CD4-positive, alpha-beta memory T cell (primary cell): ENCODE results near the gene EFHC1. TPM values are rescaled to one million over a fixed set of nuclear protein-coding genes. Genes with fewer than 3 reads are reported as not detected.

Source experiments
- CTCF ChIA-PET: fragments of 350-600 bp; sonication (Branson Sonifier 250); formaldehyde crosslinking; loops from one replicate; lab custom pipeline; 2021; ENCODE audit warnings: inconsistent platforms; ENCODE audit not compliant: partially characterized antibody; lab: Charles Lee
- POLR2A ChIA-PET: fragments of 350-600 bp; sonication (Branson Sonifier 250); formaldehyde crosslinking; loops from one replicate; lab custom pipeline; 2021; ENCODE audit not compliant: partially characterized antibody; lab: Charles Lee
- DNase-seq, 5 donors: peaks; one replicate each; pipeline versions ENCODE4 v3.0.0 to v3.0.0-alpha.2; 2020 to 2022; ENCODE audit warnings: mixed read lengths in 1 of 5
- H3K27ac ChIP-seq: one replicate; pipeline ENCODE4 v1.7.0; 2013; ENCODE audit warnings: low read depth, low read length
- H3K27me3 ChIP-seq: 2 replicates; pipeline ENCODE4 v1.7.0; 2013; ENCODE audit warnings: mild to moderate bottlenecking, low read length, moderate library complexity; ENCODE audit not compliant: insufficient read depth
- H3K36me3 ChIP-seq: 2 replicates; pipeline ENCODE4 v1.7.0; 2013; ENCODE audit warnings: mild to moderate bottlenecking, low read length, moderate library complexity; ENCODE audit not compliant: insufficient read depth
- H3K4me1 ChIP-seq: 2 replicates; pipeline ENCODE4 v1.7.0; 2013; ENCODE audit warnings: mild to moderate bottlenecking, low read length, moderate library complexity; ENCODE audit not compliant: insufficient read depth
- H3K4me3 ChIP-seq, 2 donors: one replicate each; pipeline ENCODE4 v1.7.0; 2013; ENCODE audit warnings: low read length in 2 of 2, mild to moderate bottlenecking in 1 of 2
- H3K9me3 ChIP-seq, 2 donors: one replicate each; pipeline ENCODE4 v1.7.0; 2013; ENCODE audit warnings: low read length in 2 of 2, control low read depth in 1 of 2; ENCODE audit not compliant: control insufficient read depth in 1 of 2
- H3K27ac Mint-ChIP-seq, 7 donors: one replicate each; pipeline ENCODE4 v1.8.0; 2020 to 2021; ENCODE audit warnings: mixed read lengths in 7 of 7, mild to moderate bottlenecking in 6 of 7, inconsistent platforms in 3 of 7, moderate library complexity in 3 of 7
- H3K27me3 Mint-ChIP-seq, 2 donors: one replicate each; pipeline ENCODE4 v1.8.0; 2020 to 2021; ENCODE audit warnings: mixed read lengths in 2 of 2
- H3K36me3 Mint-ChIP-seq, 2 donors: one replicate each; pipeline ENCODE4 v1.8.0; 2020 to 2021; ENCODE audit warnings: mixed read lengths in 2 of 2, inconsistent platforms in 1 of 2, mild to moderate bottlenecking in 1 of 2
- H3K4me1 Mint-ChIP-seq, 4 donors: one replicate each; pipeline ENCODE4 v1.8.0; 2020 to 2021; ENCODE audit warnings: mixed read lengths in 4 of 4, mild to moderate bottlenecking in 1 of 4
- H3K4me3 Mint-ChIP-seq, 8 donors: one replicate each; pipeline ENCODE4 v1.8.0; 2020 to 2021; ENCODE audit warnings: mixed read lengths in 8 of 8, mild to moderate bottlenecking in 7 of 8, moderate library complexity in 6 of 8, inconsistent platforms in 3 of 8
- H3K9me3 Mint-ChIP-seq, 8 donors: one replicate each; pipeline ENCODE4 v1.8.0; 2020 to 2021; ENCODE audit warnings: mixed read lengths in 8 of 8, mild to moderate bottlenecking in 5 of 8, inconsistent platforms in 3 of 8, moderate library complexity in 1 of 8
- intact Hi-C: fragments of 100-400 bp; cut with micrococcal nuclease; formaldehyde crosslinking; loops from one replicate; pipeline ENCODE4 v1.15.1; 2023
- polyA plus RNA-seq, 2 donors: library from polyadenylated mRNA; unstranded; fragments of 300-500 nt; fragmentation: Illumina TruSeq; gene quantifications; one replicate each; pipeline ENCODE4 v1.2.3, GENCODE V29; 2021
- total RNA-seq, 2 experiments: library from RNA; stranded (reverse); gene quantifications; one replicate each; pipeline ENCODE4 v1.2.3, GENCODE V29; 2021

Gene EFHC1
- total and polyA plus RNA-seq, 4 experiments from 2014 or later = 1.5 to 10.4 (median 4.1) TPM

DNA sequence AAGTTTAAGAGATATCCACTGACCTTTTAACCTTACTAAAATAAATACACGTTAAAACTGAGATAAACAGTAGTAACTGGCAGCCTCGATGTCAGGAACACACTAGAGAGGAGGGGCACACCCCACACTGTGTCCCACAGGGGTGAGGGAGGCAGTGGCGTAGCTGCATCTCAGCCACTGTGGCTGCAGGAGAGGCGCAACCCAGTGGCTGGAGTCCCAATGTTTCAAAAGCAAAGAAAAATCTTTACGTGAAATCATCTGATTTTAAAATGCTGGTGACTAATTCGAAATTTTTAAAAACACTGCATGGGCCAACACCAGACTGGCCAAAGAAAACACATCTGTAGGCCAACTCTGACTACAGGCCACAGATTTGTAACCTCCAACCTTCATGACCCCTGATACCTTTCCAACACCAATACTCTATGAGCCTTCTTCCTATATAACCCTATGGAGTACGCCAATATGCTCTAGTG is 102.0 kb downstream of the EFHC1 start:
- H3K4me3 Mint-ChIP-seq = no peak overlapping the region
- Histone ChIP-seq H3K9me3 (no peaks in the 10 kb centered on the region), H3K36me3 (no peaks in the 10 kb centered on the region), H3K27me3 (no peaks in the 10 kb centered on the region), H3K27ac (no peak overlapping the region), H3K4me3 (no peak overlapping the region), H3K4me1 (no peaks in the 10 kb centered on the region)
- DNase-seq = no peak
- intact Hi-C loops = no loop called here
- ChIA-PET POLR2A (no interaction called here), CTCF (no interaction called here)
- peaks cover 8 to 12% of the 10 kb centered on the region in 2 donors for H3K36me3 Mint-ChIP-seq
- H3K27ac Mint-ChIP-seq = no peak overlapping the region
- no peaks in the 10 kb centered on the region for H3K27me3 Mint-ChIP-seq
- peaks cover 0 to 2% (median 0%) of the 10 kb centered on the region in 8 donors for H3K9me3 Mint-ChIP-seq
- H3K4me1 Mint-ChIP-seq = peaks cover 0 to 11% (median 6%) of the 10 kb centered on the region in 4 donors

DNA sequence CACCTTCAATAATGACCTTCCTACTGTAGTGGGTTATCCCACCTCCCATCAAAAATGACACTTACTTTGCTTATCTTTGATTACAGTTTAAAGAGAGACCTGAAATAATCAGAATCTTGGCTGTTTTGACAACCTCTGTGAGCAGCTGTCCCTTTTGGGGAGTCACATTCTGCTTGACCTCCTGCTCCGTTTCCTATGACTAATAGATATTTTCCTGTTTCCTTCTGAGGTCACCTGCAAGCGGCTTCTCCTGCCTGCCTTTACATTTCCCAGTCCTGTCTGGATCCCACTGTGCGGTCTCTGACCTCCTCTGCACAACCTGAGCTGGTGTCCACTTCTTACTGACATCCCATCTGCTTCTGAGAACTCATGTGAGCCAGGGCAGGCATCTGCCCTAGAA is 102.5 kb downstream of the EFHC1 start:
- Histone ChIP-seq H3K27ac (no peak overlapping the region), H3K4me3 (no peak overlapping the region), H3K4me1 (no peaks in the 10 kb centered on the region), H3K36me3 (no peaks in the 10 kb centered on the region), H3K9me3 (no peaks in the 10 kb centered on the region), H3K27me3 (no peaks in the 10 kb centered on the region)
- ChIA-PET POLR2A (no interaction called here), CTCF (no interaction called here)
- Mint-ChIP-seq H3K27me3 (no peaks in the 10 kb centered on the region), H3K4me3 (no peak overlapping the region), H3K9me3 (peaks cover 0 to 2% (median 0%) of the 10 kb centered on the region in 8 donors), H3K27ac (no peak overlapping the region), H3K36me3 (peaks cover 8 to 12% of the 10 kb centered on the region in 2 donors), H3K4me1 (peaks cover 0 to 11% (median 6%) of the 10 kb centered on the region in 4 donors)
- intact Hi-C loops = no loop called here
- no peak for DNase-seq

DNA sequence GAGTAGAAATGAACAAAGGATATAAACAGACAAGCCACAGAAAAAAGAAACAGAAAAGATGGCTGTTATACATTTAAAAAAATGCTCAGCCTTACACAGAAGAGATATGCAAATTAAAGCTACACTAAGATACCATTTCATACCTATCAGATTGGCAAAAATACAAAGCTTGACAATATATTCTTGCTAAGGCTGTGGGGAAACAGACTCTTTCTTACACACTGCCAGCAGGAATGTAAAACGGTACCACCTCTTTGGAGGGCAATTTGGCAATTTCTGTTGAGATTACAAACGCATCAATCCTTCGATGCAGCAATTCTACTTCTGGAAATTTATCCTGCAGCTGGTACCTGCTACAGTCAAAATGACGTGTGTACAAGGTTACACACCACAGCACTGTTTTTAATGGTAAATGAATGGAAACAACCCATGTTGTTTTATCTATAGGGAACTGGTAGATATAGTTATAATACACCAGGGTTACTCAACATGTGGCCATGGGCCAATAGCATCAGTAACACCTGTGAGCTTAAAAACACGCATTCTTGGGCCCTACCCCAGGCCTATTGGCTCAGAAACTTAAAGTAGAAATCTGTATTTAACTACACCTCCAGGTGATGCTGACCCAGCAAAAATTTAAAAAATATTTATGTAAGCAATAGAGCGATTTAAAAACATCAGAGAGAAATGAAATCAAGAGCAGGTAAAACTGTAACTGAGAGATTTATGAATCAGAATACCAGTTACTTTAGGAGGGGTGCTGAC is 103.4 kb downstream of the EFHC1 start:
- no peak overlapping the region for H3K27ac ChIP-seq
- ChIA-PET POLR2A (no interaction called here), CTCF (interaction anchor here (0.6 kb wide), 1 partner anchor 105 kb away, joined by 3 read pairs; no protein-coding TSS in a partner anchor)
- Mint-ChIP-seq H3K9me3 (no peaks in the 10 kb centered on the region), H3K27ac (peak overlapping the region in 1 of 7 donors; percentile 34), H3K4me3 (no peak overlapping the region), H3K36me3 (peaks cover 6 to 12% of the 10 kb centered on the region in 2 donors), H3K4me1 (peaks cover 0 to 11% (median 5%) of the 10 kb centered on the region in 4 donors), H3K27me3 (no peaks in the 10 kb centered on the region)
- no peaks in the 10 kb centered on the region for H3K36me3 ChIP-seq
- DNase-seq = no peak
- H3K9me3 ChIP-seq = no peaks in the 10 kb centered on the region
- H3K4me3 ChIP-seq = no peak overlapping the region
- intact Hi-C loops = no loop called here
- no peaks in the 10 kb centered on the region for H3K27me3 ChIP-seq
- no peaks in the 10 kb centered on the region for H3K4me1 ChIP-seq

DNA sequence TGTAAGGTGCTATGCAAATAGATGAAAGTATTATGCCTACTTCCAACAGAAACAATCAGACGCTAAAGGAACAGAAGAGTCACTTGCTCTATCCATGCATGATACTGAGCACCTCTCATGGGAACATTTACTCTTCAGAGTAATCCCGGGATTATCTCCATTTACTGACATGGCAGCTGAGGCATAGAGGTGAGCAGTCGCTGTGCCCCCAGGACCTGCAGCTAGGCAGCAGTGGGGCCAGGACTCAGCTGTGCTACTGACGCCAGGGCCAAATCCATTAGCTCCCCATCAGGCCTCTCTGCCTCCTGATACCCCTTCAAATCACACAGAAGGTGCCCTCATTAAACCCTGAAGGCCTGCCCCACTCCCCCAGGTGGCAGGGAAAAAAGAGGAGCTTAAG is 104.8 kb downstream of the EFHC1 start:
- ChIA-PET CTCF (interaction anchor here (1.1 to 1.3 kb wide), 2 partner anchors 9 to 127 kb away, joined by 3 read pairs; no protein-coding TSS in a partner anchor), POLR2A (no interaction called here)
- no peaks in the 10 kb centered on the region for H3K9me3 Mint-ChIP-seq
- H3K27me3 ChIP-seq = no peaks in the 10 kb centered on the region
- H3K27ac Mint-ChIP-seq = no peak overlapping the region
- H3K27ac ChIP-seq = no peak overlapping the region
- no peaks in the 10 kb centered on the region for H3K36me3 ChIP-seq
- H3K27me3 Mint-ChIP-seq = no peaks in the 10 kb centered on the region
- H3K4me1 ChIP-seq = no peaks in the 10 kb centered on the region
- H3K4me3 ChIP-seq = no peak overlapping the region
- H3K4me1 Mint-ChIP-seq = peaks cover 7 to 13% (median 9%) of the 10 kb centered on the region in 4 donors
- intact Hi-C loops = no loop called here
- H3K36me3 Mint-ChIP-seq = peaks cover 0 to 8% of the 10 kb centered on the region in 2 donors
- H3K9me3 ChIP-seq = no peaks in the 10 kb centered on the region
- no peak for DNase-seq
- no peak overlapping the region for H3K4me3 Mint-ChIP-seq

DNA sequence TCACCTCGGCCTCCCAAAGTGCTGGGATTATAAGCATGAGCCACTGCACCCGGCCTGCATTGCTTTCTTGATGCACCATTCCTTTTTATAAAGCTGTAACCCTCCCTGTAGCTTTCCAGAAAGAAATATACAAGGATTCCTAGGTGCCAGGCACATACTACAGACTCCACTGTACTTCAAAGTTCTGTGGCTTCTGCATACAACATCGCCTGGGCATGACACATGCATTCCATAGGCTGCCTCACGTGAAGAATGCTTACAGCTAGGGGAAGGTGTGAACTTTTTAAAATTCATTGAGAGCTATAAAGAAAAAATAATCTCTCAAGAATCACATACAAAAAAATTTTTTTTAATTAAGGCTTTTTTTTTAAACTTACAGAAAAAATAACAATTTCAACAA is 106.5 kb downstream of the EFHC1 start:
- DNase-seq = no peak
- intact Hi-C loops = no loop called here
- H3K4me1 ChIP-seq = no peaks in the 10 kb centered on the region
- ChIA-PET POLR2A (no interaction called here), CTCF (interaction anchor here (2.1 kb wide), 1 partner anchor 126 kb away, joined by 4 read pairs; no protein-coding TSS in a partner anchor)
- no peak overlapping the region for H3K27ac ChIP-seq
- H3K4me1 Mint-ChIP-seq = peaks cover 9 to 14% (median 9%) of the 10 kb centered on the region in 4 donors
- peaks cover 5 to 10% of the 10 kb centered on the region in 2 donors for H3K36me3 Mint-ChIP-seq
- H3K9me3 ChIP-seq = no peaks in the 10 kb centered on the region
- H3K36me3 ChIP-seq = no peaks in the 10 kb centered on the region
- H3K9me3 Mint-ChIP-seq = peaks cover 0 to 2% (median 0%) of the 10 kb centered on the region in 8 donors
- no peak overlapping the region for H3K4me3 Mint-ChIP-seq
- no peaks in the 10 kb centered on the region for H3K27me3 ChIP-seq
- no peaks in the 10 kb centered on the region for H3K27me3 Mint-ChIP-seq
- H3K27ac Mint-ChIP-seq = no peak overlapping the region
- no peak overlapping the region for H3K4me3 ChIP-seq

DNA sequence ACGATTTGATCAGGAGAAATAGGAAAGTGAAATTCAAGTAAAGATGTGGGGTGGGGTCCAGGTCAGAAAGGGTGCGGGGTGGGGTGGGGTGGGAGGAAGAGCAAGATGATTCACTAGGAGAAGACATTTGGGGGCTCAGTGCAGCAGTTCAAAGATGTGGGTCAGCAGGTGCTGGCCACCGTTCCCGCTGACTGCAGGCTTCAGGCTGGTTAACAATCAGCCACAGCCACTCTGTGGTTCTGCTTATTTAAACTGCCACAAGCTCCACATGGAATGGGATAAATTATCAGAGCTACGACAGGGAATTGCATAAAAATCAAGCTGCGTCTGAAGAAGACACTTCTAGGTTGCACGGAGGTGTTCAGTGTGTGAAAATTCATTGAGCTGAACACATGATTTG is 107.3 kb downstream of the EFHC1 start:
- Histone ChIP-seq H3K9me3 (no peaks in the 10 kb centered on the region), H3K4me3 (no peak overlapping the region), H3K27me3 (no peaks in the 10 kb centered on the region), H3K27ac (no peak overlapping the region), H3K36me3 (no peaks in the 10 kb centered on the region), H3K4me1 (no peaks in the 10 kb centered on the region)
- Mint-ChIP-seq H3K27ac (no peak overlapping the region), H3K27me3 (no peaks in the 10 kb centered on the region), H3K9me3 (peaks cover 0 to 2% (median 0%) of the 10 kb centered on the region in 8 donors), H3K4me1 (peaks cover 9 to 15% (median 11%) of the 10 kb centered on the region in 4 donors), H3K4me3 (no peak overlapping the region), H3K36me3 (peaks cover 5 to 10% of the 10 kb centered on the region in 2 donors)
- DNase-seq = no peak
- intact Hi-C loops = no loop called here
- POLR2A ChIA-PET = no interaction called here
- CTCF ChIA-PET = interaction anchor here (2.1 kb wide), 1 partner anchor 125 kb away, joined by 4 read pairs; no protein-coding TSS in a partner anchor

DNA sequence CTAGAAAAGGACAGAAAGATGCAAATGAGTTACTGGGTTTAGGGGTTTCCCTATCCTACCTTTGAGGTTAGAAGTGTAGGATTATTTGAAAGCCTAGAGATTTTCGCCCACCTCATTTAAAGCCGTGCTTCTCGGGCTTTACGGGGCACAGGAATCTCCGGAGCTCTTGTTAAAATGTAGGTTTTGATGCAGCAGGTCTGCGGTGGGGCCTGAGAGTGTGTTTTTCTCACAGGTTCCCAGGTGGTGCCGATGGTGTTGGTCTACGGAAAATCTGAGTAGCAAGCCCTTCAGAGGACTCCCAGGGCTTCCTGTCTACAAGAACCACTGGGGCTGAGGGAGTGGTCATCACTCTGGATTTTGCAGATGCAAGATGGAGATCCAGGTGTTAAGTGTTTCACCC is 109.2 kb downstream of the EFHC1 start:
- Mint-ChIP-seq H3K27ac (peak overlapping the region in 1 of 7 donors; percentile 24), H3K4me1 (peaks cover 4 to 15% (median 6%) of the 10 kb centered on the region in 4 donors), H3K4me3 (no peak overlapping the region), H3K27me3 (no peaks in the 10 kb centered on the region), H3K9me3 (peaks cover 0 to 2% (median 0%) of the 10 kb centered on the region in 8 donors), H3K36me3 (peaks cover 9 to 10% of the 10 kb centered on the region in 2 donors)
- ChIA-PET POLR2A (no interaction called here), CTCF (no interaction called here)
- Histone ChIP-seq H3K36me3 (no peaks in the 10 kb centered on the region), H3K27me3 (no peaks in the 10 kb centered on the region), H3K4me3 (no peak overlapping the region), H3K4me1 (no peaks in the 10 kb centered on the region), H3K27ac (no peak overlapping the region), H3K9me3 (no peaks in the 10 kb centered on the region)
- no peak for DNase-seq
- intact Hi-C loops = no loop called here
